Renal cortex interstitium (tissue), 11 donors: ENCODE measurements around the gene DCDC1. TPM values are rescaled to one million over a fixed set of nuclear protein-coding genes. Genes with fewer than 3 reads are reported as not detected.

Source experiments
- DNase-seq, 11 donors: peaks; one replicate each; pipeline ENCODE4 v3.0.0-alpha.2; 2013; ENCODE audit warnings: low read depth in 9 of 11, low spot score in 4 of 11; ENCODE audit errors: extremely low read depth in 1 of 11
- polyA plus RNA-seq, 3 donors: library from polyadenylated mRNA; unstranded; fragments of 120-200 nt; gene quantifications; one replicate each; pipeline ENCODE4 v1.2.1, GENCODE V29; 2013; ENCODE audit not compliant: insufficient read length in 3 of 3

Gene DCDC1
- polyA plus RNA-seq, 3 donors: 3.3 to 5.7 (median 4.7) TPM

- peak in 2 of 11 donors; percentile 1 to 2 for DNase-seq
Measured at GRCh38 chr11:31045335-31045734, 324.2 kb downstream of the DCDC1 start.

GRCh38 chr11:31030138-31030792 is 339.3 kb downstream of the DCDC1 start:
- no peak for DNase-seq

GRCh38 chr11:31026315-31026714 is 343.2 kb downstream of the DCDC1 start:
- no peak for DNase-seq

GRCh38 chr11:31022080-31022479 is 347.5 kb downstream of the DCDC1 start:
- no peak for DNase-seq

GRCh38 chr11:31019786-31020185 is 349.8 kb downstream of the DCDC1 start:
- no peak for DNase-seq

DNA sequence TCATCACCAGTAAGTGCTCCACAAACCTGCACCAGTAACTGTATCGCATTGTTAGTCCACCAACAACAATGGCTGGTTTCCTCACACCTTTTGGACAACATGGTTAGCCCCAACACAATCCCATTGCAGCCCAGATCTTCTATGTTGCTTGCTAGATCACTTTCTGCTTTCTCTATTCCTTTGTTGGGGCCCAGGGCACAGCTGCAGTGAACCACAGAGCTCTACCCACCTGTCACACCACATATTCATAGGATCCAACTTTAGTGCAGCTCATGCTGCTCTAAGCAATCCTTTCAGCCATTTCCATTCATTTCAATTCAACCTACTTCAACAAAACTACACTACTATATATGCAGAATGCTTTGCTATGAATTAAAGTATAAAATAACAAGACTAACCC is 364.3 kb downstream of the DCDC1 start:
- no peak for DNase-seq

DNA sequence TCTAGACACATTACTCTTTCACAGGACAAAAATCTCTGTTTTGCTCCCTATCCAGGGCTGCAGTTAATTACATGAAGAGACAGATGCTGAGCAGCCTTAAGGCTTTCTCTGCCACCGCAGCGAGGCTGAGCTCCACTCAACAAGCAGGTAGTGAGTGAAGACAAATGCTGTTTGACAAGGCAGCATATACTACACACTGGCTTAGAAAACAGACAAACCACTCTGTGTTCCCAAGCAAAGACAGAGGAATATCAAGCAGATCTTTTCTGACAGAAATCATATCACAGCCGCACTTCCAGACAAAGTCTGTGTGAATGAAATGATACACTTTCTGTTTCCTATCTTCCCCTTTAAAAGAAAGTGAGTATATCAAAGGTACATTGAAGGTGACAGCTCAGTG is 368.1 kb downstream of the DCDC1 start:
- DNase-seq: no peak

DNA sequence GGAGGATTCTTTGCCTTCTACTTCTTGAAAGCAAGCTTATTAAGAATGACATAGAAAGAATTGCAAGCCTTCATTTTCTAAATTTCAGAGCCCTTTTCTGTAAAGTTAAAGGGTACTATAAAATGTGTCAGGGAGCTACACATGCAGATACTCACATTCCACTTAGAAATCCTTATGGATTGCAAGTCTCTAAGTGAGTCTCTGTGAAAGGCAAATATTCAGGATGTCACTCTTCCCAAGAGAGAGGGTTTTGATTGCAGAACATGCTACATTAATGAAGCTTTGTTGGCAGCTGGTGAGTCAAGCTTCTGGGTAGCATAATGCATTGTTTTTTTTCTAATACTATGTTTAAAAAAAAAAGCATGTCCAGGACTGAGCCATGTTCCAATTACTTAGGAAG is 369.2 kb downstream of the DCDC1 start:
- no peak for DNase-seq

DNA sequence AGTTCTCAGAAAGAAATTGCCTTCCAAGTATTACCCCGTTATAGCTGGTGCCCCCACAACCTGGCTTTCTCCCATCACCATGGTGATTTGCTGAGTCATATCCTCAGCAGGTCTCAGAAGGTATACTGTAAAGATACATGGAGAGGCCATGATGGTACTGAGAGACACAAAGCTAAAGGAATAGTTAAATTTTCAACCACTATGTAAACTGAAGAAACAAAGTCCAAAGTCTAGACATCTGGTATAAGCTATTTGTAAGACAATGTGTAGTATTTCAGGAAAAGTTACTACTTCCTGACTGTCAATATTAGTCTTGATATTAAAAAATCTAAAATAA is 377.1 kb downstream of the DCDC1 start:
- DNase-seq: no peak

- DNase-seq: no peak
Measured at GRCh38 chr11:30991802-30992512, 377.6 kb downstream of the DCDC1 start.

DNA sequence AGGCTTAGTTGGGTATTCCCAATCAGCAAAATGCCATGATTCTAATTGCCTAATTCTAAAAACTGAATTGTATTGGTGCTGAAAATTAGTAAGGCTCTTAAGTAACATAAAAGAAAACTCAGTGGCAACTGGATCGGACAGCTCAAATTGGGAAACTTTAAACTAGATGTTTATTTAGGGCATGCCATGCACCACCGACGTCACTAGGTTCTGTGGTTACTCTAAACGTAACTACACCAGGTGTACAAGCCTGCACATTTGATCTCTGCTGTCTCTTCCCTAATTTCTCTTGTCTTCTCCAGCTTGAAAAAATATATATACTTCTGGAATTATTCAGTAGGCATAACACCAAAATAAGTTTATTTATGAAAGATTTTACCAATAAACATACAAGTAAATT is 378.2 kb downstream of the DCDC1 start:
- no peak for DNase-seq

- no peak for DNase-seq
Measured at GRCh38 chr11:30990625-30991296, 378.8 kb downstream of the DCDC1 start.

DNA sequence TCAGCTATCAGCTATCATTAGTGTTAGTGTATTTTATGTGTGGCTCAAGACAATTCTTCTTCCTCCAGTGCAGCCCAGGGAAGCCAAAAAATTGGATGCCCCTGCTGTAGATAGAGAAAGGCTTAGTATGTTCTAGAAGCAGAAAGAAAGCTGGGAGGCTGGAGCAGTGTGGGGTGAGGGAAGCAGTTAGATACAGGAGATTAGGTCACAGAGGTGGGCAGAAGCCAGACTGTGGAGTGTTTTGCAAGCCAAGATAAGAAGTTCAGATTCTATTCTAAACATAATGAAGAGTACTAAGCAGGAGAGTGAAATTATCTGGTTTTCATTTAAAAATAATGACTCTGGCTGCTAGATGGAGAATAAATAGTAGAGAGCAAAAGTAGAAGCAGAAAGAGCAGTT is 381.7 kb downstream of the DCDC1 start:
- no peak for DNase-seq

DNA sequence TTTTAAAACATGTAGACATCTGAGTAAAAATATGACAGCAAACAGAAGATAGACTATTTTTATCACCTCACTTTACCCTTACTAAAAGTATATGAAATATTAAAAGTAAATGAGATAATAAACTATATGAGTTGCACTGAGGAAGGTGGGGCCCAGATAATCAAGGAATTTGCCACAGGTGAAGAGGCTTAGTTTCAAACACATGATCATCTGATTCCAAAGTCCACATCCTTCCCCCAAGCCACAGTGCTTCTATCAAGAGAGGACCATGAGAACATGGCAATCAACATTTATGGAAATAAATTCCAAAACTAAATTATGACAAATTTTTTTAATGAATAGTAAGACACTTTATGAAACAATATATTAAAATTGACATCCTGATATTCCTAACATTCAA is 384.0 kb downstream of the DCDC1 start:
- no peak for DNase-seq

DNA sequence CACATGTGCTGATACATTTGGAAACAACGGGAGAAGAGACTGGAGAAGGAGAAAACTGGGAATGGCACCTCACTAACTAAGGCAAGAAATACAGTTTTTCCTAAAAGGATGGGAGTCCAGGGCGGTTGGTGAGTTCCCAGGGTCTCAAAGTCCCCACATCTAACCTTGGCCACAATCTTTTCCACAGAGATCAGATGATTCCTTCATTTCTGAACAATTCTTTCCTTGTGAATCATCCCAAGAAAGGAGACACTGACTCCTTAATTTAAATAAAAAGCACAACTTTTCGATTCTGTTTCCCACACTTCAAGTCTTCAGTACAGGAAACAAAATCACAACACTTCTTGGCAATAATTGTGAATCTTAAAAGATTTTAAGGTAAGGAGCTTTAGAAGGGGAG is 384.7 kb downstream of the DCDC1 start:
- DNase-seq: no peak

DNA sequence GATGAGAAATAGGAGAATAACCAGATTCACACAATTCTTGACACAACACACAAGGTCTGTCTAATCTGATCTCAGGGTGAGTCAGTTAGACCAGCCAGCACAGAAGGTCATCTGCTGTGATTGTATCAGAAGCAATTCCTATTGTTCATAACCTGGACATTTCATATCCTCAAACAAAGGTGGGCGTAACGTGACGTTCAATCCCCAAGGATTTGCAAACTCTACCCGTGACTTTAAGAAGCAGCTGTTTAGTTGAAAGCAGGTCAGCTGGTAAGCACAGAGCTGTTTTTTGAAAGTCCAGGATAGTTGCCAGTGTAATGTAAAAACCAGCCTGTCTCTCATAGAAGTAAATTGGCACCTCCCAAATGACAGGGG is 385.1 kb downstream of the DCDC1 start:
- peak in 1 of 11 donors; percentile 12 for DNase-seq

DNA sequence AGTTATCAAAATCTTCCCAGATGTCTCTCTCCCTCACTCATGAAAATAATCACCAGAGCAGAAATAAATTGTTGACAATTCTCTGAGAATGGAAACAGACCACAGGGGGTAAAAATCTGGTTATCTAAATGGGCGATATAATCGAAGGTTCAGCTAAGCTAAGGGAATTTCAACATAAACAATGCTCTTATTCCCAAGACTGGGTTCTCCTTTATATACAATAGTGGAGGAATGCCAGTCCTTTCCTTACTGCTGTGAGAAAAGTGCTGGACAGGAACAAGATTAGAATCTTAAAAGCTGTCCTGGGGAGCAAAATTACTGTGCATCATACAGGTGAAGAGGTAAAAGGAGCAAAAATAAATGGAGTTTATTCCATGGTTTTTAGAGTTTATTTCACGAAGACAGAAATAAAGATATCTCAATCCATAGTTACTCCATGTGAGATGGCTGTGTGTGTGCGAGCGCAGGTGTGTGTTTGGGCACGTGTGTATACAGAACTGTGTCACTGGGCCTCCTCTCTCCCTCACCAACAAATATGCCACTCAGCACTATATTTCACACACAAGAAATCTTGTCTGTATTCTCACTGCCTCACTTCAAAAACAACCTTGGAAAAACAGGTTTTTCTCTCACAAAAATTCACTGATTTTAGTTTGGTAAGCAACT is 385.6 kb downstream of the DCDC1 start:
- no peak for DNase-seq

- DNase-seq: no peak
Measured at GRCh38 chr11:30983143-30983542, 386.4 kb downstream of the DCDC1 start.

DNA sequence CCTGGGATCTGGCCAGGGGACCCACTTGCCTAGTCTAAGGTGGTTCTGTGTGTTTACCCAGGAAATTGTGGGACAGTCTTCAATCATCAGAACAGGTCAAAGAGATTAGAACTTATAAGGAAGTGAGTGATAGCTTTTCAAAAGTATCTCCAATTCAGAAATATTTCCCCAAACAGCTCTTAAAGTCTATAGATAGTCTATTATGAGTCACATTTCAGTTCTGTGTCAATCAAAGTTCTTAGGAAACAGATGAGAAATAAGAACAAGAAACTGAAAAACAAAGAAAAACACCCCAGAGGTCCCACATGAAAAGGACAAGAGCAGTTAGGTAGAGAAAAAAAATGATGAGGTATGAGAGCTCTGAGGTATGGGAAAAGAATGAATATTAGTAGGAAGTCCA is 402.0 kb downstream of the DCDC1 start:
- DNase-seq: no peak

- DNase-seq: peak in 3 of 11 donors; percentile 10 to 17 (median 13)
Measured at GRCh38 chr11:30960387-30960992, 409.0 kb downstream of the DCDC1 start.
